Measurements from ENCODE around the gene ACACB. TPM values are rescaled to one million over a fixed set of nuclear protein-coding genes. Genes with fewer than 3 reads are reported as not detected.

The ACACB gene
- total RNA-seq, 1 experiment from 2014 or later: 8.2 TPM

DNA sequence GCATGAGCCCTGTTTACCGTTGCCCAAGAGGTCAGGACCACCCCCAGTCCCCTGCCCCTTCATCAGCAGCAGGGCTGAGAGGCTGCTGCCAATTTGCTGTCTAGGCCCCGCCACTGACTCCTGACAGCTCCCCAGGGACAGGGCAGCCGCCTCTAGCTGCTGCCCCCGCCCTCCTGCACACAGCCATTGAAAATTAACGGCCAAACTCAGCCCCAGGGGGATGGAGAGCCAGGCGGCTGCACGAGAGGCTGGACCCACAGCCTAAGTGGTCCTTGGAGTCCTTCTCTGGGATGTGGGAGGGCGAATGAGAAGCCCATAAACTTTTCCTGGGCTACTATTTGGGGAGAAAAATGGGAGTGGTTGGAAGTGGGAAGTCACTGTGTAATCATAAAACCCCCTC is 188.1 kb downstream of the ACACB start:
- H3K4me3 ChIP-seq (ENCODE audit: low read depth, low read length, poor library complexity, severe bottlenecking): no peak overlapping the region
- BruUV-seq (replicated peaks): no TSS peak
- peaks cover 28% of the 10 kb centered on the region for H3K27me3 ChIP-seq (replicated peaks; ENCODE audit: insufficient read depth, low read depth, low read length, poor library complexity)
- CTCF ChIA-PET: no interaction called here
- H3K27ac ChIP-seq (ENCODE audit: low read depth, low read length, poor library complexity, severe bottlenecking): no peak overlapping the region
- no peaks in the 10 kb centered on the region for H3K36me3 ChIP-seq (ENCODE audit: insufficient read depth, low read length, poor library complexity, severe bottlenecking)
- no peaks in the 10 kb centered on the region for H3K9me3 ChIP-seq (ENCODE audit: low read depth, low read length, poor library complexity, severe bottlenecking)
- no peak for DNase-seq (ENCODE audit: low spot score)
- TF ChIP-seq EZH2 (IDR thresholded peaks at IDR 0.05; ENCODE audit: borderline replicate concordance, low read depth, low read length, poor library complexity, severe bottlenecking): no peak
- TF ChIP-seq CTCF (conservative IDR thresholded peaks at IDR 0.05; ENCODE audit: low read depth, low read length): no peak
- POLR2A ChIA-PET (ENCODE audit: low non-redundant PET): no interaction called here
- intact Hi-C loops (cut with micrococcal nuclease; ENCODE audit: unreplicated experiment): no loop called here
- H3K4me1 ChIP-seq (ENCODE audit: insufficient read depth, low read length, poor library complexity, severe bottlenecking): peaks cover 6% of the 10 kb centered on the region

DNA sequence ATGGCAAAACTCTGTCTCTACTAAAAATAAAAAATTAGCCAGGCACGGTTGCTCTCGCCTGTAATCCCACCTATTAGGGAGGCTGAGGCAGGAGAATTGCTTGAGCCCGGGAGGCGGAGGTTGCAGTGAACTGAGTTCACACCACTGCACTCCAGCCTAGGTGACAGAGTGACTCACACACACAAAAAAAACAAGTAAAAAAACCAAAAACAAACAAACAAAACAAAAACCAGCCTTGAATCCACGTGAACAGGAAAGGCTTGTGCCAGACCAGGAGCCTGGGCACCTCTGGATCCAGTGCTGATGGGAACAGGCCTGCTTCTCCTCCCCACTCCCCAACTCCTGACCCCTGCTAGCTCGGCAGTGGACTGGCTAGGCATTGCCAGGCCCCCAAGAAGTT is 189.2 kb downstream of the ACACB start:
- no peak for TF ChIP-seq CTCF (conservative IDR thresholded peaks at IDR 0.05; ENCODE audit: low read depth, low read length)
- CTCF ChIA-PET: no interaction called here
- intact Hi-C loops (cut with micrococcal nuclease; ENCODE audit: unreplicated experiment): no loop called here

DNA sequence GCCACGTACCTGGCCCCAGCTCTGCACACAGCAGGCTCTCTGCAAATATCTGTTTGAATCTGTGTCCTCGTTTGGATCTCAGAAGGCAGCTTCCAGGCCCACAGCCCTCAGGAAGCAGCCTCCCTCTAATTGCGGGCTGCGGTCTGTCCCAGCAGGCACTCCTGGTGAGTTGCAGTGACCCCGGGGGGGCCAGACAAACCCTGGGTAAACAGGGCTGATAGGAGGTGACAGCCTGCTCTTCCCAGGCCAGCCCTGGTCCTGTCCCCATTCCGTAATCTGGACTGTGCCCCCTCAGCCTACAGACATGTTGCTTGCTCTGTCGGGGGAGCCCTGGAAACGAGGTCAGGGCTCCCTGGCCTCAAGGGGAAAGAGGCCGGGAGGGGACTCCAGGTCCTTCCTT is 190.7 kb downstream of the ACACB start:
- no peak overlapping the region for H3K27ac ChIP-seq (ENCODE audit: low read depth, low read length, poor library complexity, severe bottlenecking)
- no TSS peak for BruUV-seq (replicated peaks)
- DNase-seq (ENCODE audit: low spot score): no peak
- POLR2A ChIA-PET (ENCODE audit: low non-redundant PET): no interaction called here
- peaks cover 6% of the 10 kb centered on the region for H3K4me1 ChIP-seq (ENCODE audit: insufficient read depth, low read length, poor library complexity, severe bottlenecking)
- TF ChIP-seq EZH2 (IDR thresholded peaks at IDR 0.05; ENCODE audit: borderline replicate concordance, low read depth, low read length, poor library complexity, severe bottlenecking) (no peak), CTCF (conservative IDR thresholded peaks at IDR 0.05; ENCODE audit: low read depth, low read length) (no peak)
- intact Hi-C loops (cut with micrococcal nuclease; ENCODE audit: unreplicated experiment): no loop called here
- H3K9me3 ChIP-seq (ENCODE audit: low read depth, low read length, poor library complexity, severe bottlenecking): no peaks in the 10 kb centered on the region
- H3K36me3 ChIP-seq (ENCODE audit: insufficient read depth, low read length, poor library complexity, severe bottlenecking): no peaks in the 10 kb centered on the region
- CTCF ChIA-PET: no interaction called here
- no peak overlapping the region for H3K4me3 ChIP-seq (ENCODE audit: low read depth, low read length, poor library complexity, severe bottlenecking)
- H3K27me3 ChIP-seq (replicated peaks; ENCODE audit: insufficient read depth, low read depth, low read length, poor library complexity): peaks cover 49% of the 10 kb centered on the region

More for the DNA sequence above, 189.2 kb downstream of the ACACB start:
- no peaks in the 10 kb centered on the region for H3K36me3 ChIP-seq (ENCODE audit: insufficient read depth, low read length, poor library complexity, severe bottlenecking)
- POLR2A ChIA-PET (ENCODE audit: low non-redundant PET): no interaction called here
- H3K4me3 ChIP-seq (ENCODE audit: low read depth, low read length, poor library complexity, severe bottlenecking): no peak overlapping the region
- H3K27ac ChIP-seq (ENCODE audit: low read depth, low read length, poor library complexity, severe bottlenecking): no peak overlapping the region
- no TSS peak for BruUV-seq (replicated peaks)
- H3K4me1 ChIP-seq (ENCODE audit: insufficient read depth, low read length, poor library complexity, severe bottlenecking): peaks cover 6% of the 10 kb centered on the region
- H3K9me3 ChIP-seq (ENCODE audit: low read depth, low read length, poor library complexity, severe bottlenecking): no peaks in the 10 kb centered on the region
- no peak for DNase-seq (ENCODE audit: low spot score)
- H3K27me3 ChIP-seq (replicated peaks; ENCODE audit: insufficient read depth, low read depth, low read length, poor library complexity): peaks cover 35% of the 10 kb centered on the region

Measured in A673 (cell line).